GM21390 (cell line): ENCODE measurements around the gene PAX6.

ENCODE experiments used
- ATAC-seq: cut with Tn5 transposase; IDR thresholded peaks from one replicate; pipeline ENCODE4 v1.9.1; 2021; ENCODE audit not compliant: unreplicated experiment

PAX6 gene

GRCh38 chr11:31810779-31811647, at the start of gene PAX6:
Gene PAX6 (minus strand): TSS chr11:31811322. CDS start chr11:31806411, 4,911 bp downstream.
- peak; percentile 60 for ATAC-seq

- ATAC-seq: no peak
These were observed 49.3 kb upstream of the PAX6 start for GRCh38 chr11:31860391-31860790.

GRCh38 chr11:31856248-31856647, 45.1 kb upstream of the PAX6 start:
- no peak for ATAC-seq

GRCh38 chr11:31855466-31855865, 44.3 kb upstream of the PAX6 start:
- no peak for ATAC-seq

GRCh38 chr11:31850365-31850764, 39.2 kb upstream of the PAX6 start:
- no peak for ATAC-seq

GRCh38 chr11:31847761-31848160, 36.6 kb upstream of the PAX6 start:
- ATAC-seq: no peak

- ATAC-seq: no peak
These were observed 34.2 kb upstream of the PAX6 start for GRCh38 chr11:31845331-31845730.

GRCh38 chr11:31844351-31844750, 33.2 kb upstream of the PAX6 start:
- ATAC-seq: no peak

- no peak for ATAC-seq
These were observed 30.3 kb upstream of the PAX6 start for GRCh38 chr11:31841435-31841834.

- no peak for ATAC-seq
These were observed 23.1 kb upstream of the PAX6 start for GRCh38 chr11:31834237-31834636.

GRCh38 chr11:31830406-31830805, 19.3 kb upstream of the PAX6 start:
- ATAC-seq: no peak

GRCh38 chr11:31828217-31828616, 17.1 kb upstream of the PAX6 start:
- ATAC-seq: no peak

GRCh38 chr11:31827455-31828206, 16.5 kb upstream of the PAX6 start:
- no peak for ATAC-seq

GRCh38 chr11:31826536-31827438, 15.7 kb upstream of the PAX6 start:
- ATAC-seq: no peak

GRCh38 chr11:31825838-31826484, 14.8 kb upstream of the PAX6 start:
- ATAC-seq: no peak

GRCh38 chr11:31824879-31825837, 14.0 kb upstream of the PAX6 start:
- no peak for ATAC-seq

- ATAC-seq: no peak
These were observed 13.3 kb upstream of the PAX6 start for GRCh38 chr11:31824332-31824878.

GRCh38 chr11:31823644-31824331, 12.7 kb upstream of the PAX6 start:
- ATAC-seq: no peak
